ENCODE results near the gene PGAM2. TPM values are rescaled to one million over a fixed set of nuclear protein-coding genes. Genes with fewer than 3 reads are reported as not detected.

Gene PGAM2
- total RNA-seq, 1 donor from 2014 or later, result 618 TPM

- H3K4me1 ChIP-seq (ENCODE audit: control insufficient read depth in 3 of 3, insufficient read depth in 3 of 3, low read length in 3 of 3), result peaks cover 49 to 73% (median 67%) of the 10 kb centered on the region in 3 donors
- peak overlapping the region in 1 of 3 donors; percentile 98 for H3K9ac ChIP-seq (ENCODE audit: low read depth in 1 of 3, low read length in 3 of 3)
- H3K36me3 ChIP-seq (ENCODE audit: control insufficient read depth in 3 of 3, insufficient read depth in 3 of 3, low read length in 3 of 3), result peaks cover 9 to 18% (median 10%) of the 10 kb centered on the region in 3 donors
- peak overlapping the region; percentile 85 for H3K27ac ChIP-seq (ENCODE audit: low read depth, low read length)
- peak overlapping the region in 1 of 3 donors; percentile 98 for H3K4me3 ChIP-seq (ENCODE audit: low read length in 3 of 3)
- no peaks in the 10 kb centered on the region for H3K9me3 ChIP-seq (ENCODE audit: control insufficient read depth in 3 of 3, low read length in 3 of 3)
- no peaks in the 10 kb centered on the region for H3K27me3 ChIP-seq (ENCODE audit: control insufficient read depth in 3 of 3, insufficient read depth in 3 of 3, low read length in 3 of 3)
Measured at GRCh38 chr7:44066494-44067063, 1.2 kb upstream of the PGAM2 start.

GRCh38 chr7:44066111-44066460, 719 bp upstream of the PGAM2 start:
- peak overlapping the region; percentile 22 to 98 (median 38) for H3K4me3 ChIP-seq (ENCODE audit: low read length in 3 of 3)
- peak overlapping the region; percentile 85 for H3K27ac ChIP-seq (ENCODE audit: low read depth, low read length)
- no peaks in the 10 kb centered on the region for H3K9me3 ChIP-seq (ENCODE audit: control insufficient read depth in 3 of 3, low read length in 3 of 3)
- peak overlapping the region in 2 of 3 donors; percentile 62 to 98 for H3K9ac ChIP-seq (ENCODE audit: low read depth in 1 of 3, low read length in 3 of 3)
- no peaks in the 10 kb centered on the region for H3K27me3 ChIP-seq (ENCODE audit: control insufficient read depth in 3 of 3, insufficient read depth in 3 of 3, low read length in 3 of 3)
- H3K4me1 ChIP-seq (ENCODE audit: control insufficient read depth in 3 of 3, insufficient read depth in 3 of 3, low read length in 3 of 3), result peaks cover 51 to 73% (median 67%) of the 10 kb centered on the region in 3 donors
- H3K36me3 ChIP-seq (ENCODE audit: control insufficient read depth in 3 of 3, insufficient read depth in 3 of 3, low read length in 3 of 3), result peaks cover 13 to 23% (median 15%) of the 10 kb centered on the region in 3 donors

- H3K27ac ChIP-seq (ENCODE audit: low read depth, low read length), result peak overlapping the region; percentile 85
- peak overlapping the region; percentile 83 to 98 (median 85) for H3K9ac ChIP-seq (ENCODE audit: low read depth in 1 of 3, low read length in 3 of 3)
- peak overlapping the region; percentile 75 to 98 (median 98) for H3K4me3 ChIP-seq (ENCODE audit: low read length in 3 of 3)
- H3K27me3 ChIP-seq (ENCODE audit: control insufficient read depth in 3 of 3, insufficient read depth in 3 of 3, low read length in 3 of 3), result no peaks in the 10 kb centered on the region
- H3K4me1 ChIP-seq (ENCODE audit: control insufficient read depth in 3 of 3, insufficient read depth in 3 of 3, low read length in 3 of 3), result peaks cover 52 to 81% (median 75%) of the 10 kb centered on the region in 3 donors
- H3K9me3 ChIP-seq (ENCODE audit: control insufficient read depth in 3 of 3, low read length in 3 of 3), result no peaks in the 10 kb centered on the region
- peaks cover 25 to 32% (median 26%) of the 10 kb centered on the region in 3 donors for H3K36me3 ChIP-seq (ENCODE audit: control insufficient read depth in 3 of 3, insufficient read depth in 3 of 3, low read length in 3 of 3)
Measured at GRCh38 chr7:44064791-44065430, 456 bp downstream of the PGAM2 start.

GRCh38 chr7:44063894-44064651, 1.3 kb downstream of the PGAM2 start:
- peak overlapping the region; percentile 85 for H3K27ac ChIP-seq (ENCODE audit: low read depth, low read length)
- peak overlapping the region; percentile 83 to 98 (median 85) for H3K9ac ChIP-seq (ENCODE audit: low read depth in 1 of 3, low read length in 3 of 3)
- peaks cover 55 to 87% (median 82%) of the 10 kb centered on the region in 3 donors for H3K4me1 ChIP-seq (ENCODE audit: control insufficient read depth in 3 of 3, insufficient read depth in 3 of 3, low read length in 3 of 3)
- H3K4me3 ChIP-seq (ENCODE audit: low read length in 3 of 3), result peak overlapping the region; percentile 75 to 98 (median 98)
- H3K27me3 ChIP-seq (ENCODE audit: control insufficient read depth in 3 of 3, insufficient read depth in 3 of 3, low read length in 3 of 3), result no peaks in the 10 kb centered on the region
- H3K9me3 ChIP-seq (ENCODE audit: control insufficient read depth in 3 of 3, low read length in 3 of 3), result no peaks in the 10 kb centered on the region
- peaks cover 34 to 40% (median 34%) of the 10 kb centered on the region in 3 donors for H3K36me3 ChIP-seq (ENCODE audit: control insufficient read depth in 3 of 3, insufficient read depth in 3 of 3, low read length in 3 of 3)

- peak overlapping the region; percentile 85 for H3K27ac ChIP-seq (ENCODE audit: low read depth, low read length)
- H3K36me3 ChIP-seq (ENCODE audit: control insufficient read depth in 3 of 3, insufficient read depth in 3 of 3, low read length in 3 of 3), result peaks cover 38 to 46% (median 39%) of the 10 kb centered on the region in 3 donors
- H3K4me1 ChIP-seq (ENCODE audit: control insufficient read depth in 3 of 3, insufficient read depth in 3 of 3, low read length in 3 of 3), result peaks cover 54 to 92% (median 83%) of the 10 kb centered on the region in 3 donors
- H3K27me3 ChIP-seq (ENCODE audit: control insufficient read depth in 3 of 3, insufficient read depth in 3 of 3, low read length in 3 of 3), result no peaks in the 10 kb centered on the region
- H3K9ac ChIP-seq (ENCODE audit: low read depth in 1 of 3, low read length in 3 of 3), result peak overlapping the region; percentile 83 to 98 (median 85)
- no peaks in the 10 kb centered on the region for H3K9me3 ChIP-seq (ENCODE audit: control insufficient read depth in 3 of 3, low read length in 3 of 3)
- H3K4me3 ChIP-seq (ENCODE audit: low read length in 3 of 3), result peak overlapping the region; percentile 75 to 98 (median 98)
Measured at GRCh38 chr7:44063547-44063893, 1.8 kb downstream of the PGAM2 start.

- Histone ChIP-seq H3K4me1 (ENCODE audit: control insufficient read depth in 3 of 3, insufficient read depth in 3 of 3, low read length in 3 of 3) (peaks cover 48 to 87% (median 85%) of the 10 kb centered on the region in 3 donors), H3K27ac (ENCODE audit: low read depth, low read length) (peak overlapping the region; percentile 28), H3K9me3 (ENCODE audit: control insufficient read depth in 3 of 3, low read length in 3 of 3) (no peaks in the 10 kb centered on the region), H3K4me3 (ENCODE audit: low read length in 3 of 3) (peak overlapping the region; percentile 33 to 70 (median 55)), H3K9ac (ENCODE audit: low read depth in 1 of 3, low read length in 3 of 3) (peak overlapping the region in 2 of 3 donors; percentile 51 to 82), H3K36me3 (ENCODE audit: control insufficient read depth in 3 of 3, insufficient read depth in 3 of 3, low read length in 3 of 3) (peaks cover 44 to 51% (median 45%) of the 10 kb centered on the region in 3 donors), H3K27me3 (ENCODE audit: control insufficient read depth in 3 of 3, insufficient read depth in 3 of 3, low read length in 3 of 3) (no peaks in the 10 kb centered on the region)
Measured at GRCh38 chr7:44062903-44063295, 2.5 kb downstream of the PGAM2 start.

- no peaks in the 10 kb centered on the region for H3K9me3 ChIP-seq (ENCODE audit: control insufficient read depth in 3 of 3, low read length in 3 of 3)
- peaks cover 45 to 87% (median 85%) of the 10 kb centered on the region in 3 donors for H3K4me1 ChIP-seq (ENCODE audit: control insufficient read depth in 3 of 3, insufficient read depth in 3 of 3, low read length in 3 of 3)
- H3K36me3 ChIP-seq (ENCODE audit: control insufficient read depth in 3 of 3, insufficient read depth in 3 of 3, low read length in 3 of 3), result peaks cover 49 to 57% (median 51%) of the 10 kb centered on the region in 3 donors
- peak overlapping the region; percentile 33 to 70 (median 55) for H3K4me3 ChIP-seq (ENCODE audit: low read length in 3 of 3)
- peak overlapping the region; percentile 28 for H3K27ac ChIP-seq (ENCODE audit: low read depth, low read length)
- H3K9ac ChIP-seq (ENCODE audit: low read depth in 1 of 3, low read length in 3 of 3), result peak overlapping the region in 2 of 3 donors; percentile 61 to 82
- no peaks in the 10 kb centered on the region for H3K27me3 ChIP-seq (ENCODE audit: control insufficient read depth in 3 of 3, insufficient read depth in 3 of 3, low read length in 3 of 3)
Measured at GRCh38 chr7:44062180-44062902, 3.0 kb downstream of the PGAM2 start.

- peaks cover 45 to 87% (median 85%) of the 10 kb centered on the region in 3 donors for H3K4me1 ChIP-seq (ENCODE audit: control insufficient read depth in 3 of 3, insufficient read depth in 3 of 3, low read length in 3 of 3)
- H3K9me3 ChIP-seq (ENCODE audit: control insufficient read depth in 3 of 3, low read length in 3 of 3), result no peaks in the 10 kb centered on the region
- no peaks in the 10 kb centered on the region for H3K27me3 ChIP-seq (ENCODE audit: control insufficient read depth in 3 of 3, insufficient read depth in 3 of 3, low read length in 3 of 3)
- H3K27ac ChIP-seq (ENCODE audit: low read depth, low read length), result peak overlapping the region; percentile 28
- H3K4me3 ChIP-seq (ENCODE audit: low read length in 3 of 3), result peak overlapping the region in 2 of 3 donors; percentile 55 to 70
- peak overlapping the region in 2 of 3 donors; percentile 61 to 82 for H3K9ac ChIP-seq (ENCODE audit: low read depth in 1 of 3, low read length in 3 of 3)
- peaks cover 55 to 63% (median 57%) of the 10 kb centered on the region in 3 donors for H3K36me3 ChIP-seq (ENCODE audit: control insufficient read depth in 3 of 3, insufficient read depth in 3 of 3, low read length in 3 of 3)
Measured at GRCh38 chr7:44061645-44062179, 3.7 kb downstream of the PGAM2 start.

GRCh38 chr7:44060948-44061644, 4.3 kb downstream of the PGAM2 start:
- Histone ChIP-seq H3K36me3 (ENCODE audit: control insufficient read depth in 3 of 3, insufficient read depth in 3 of 3, low read length in 3 of 3) (peaks cover 61 to 66% (median 62%) of the 10 kb centered on the region in 3 donors), H3K27ac (ENCODE audit: low read depth, low read length) (no peak overlapping the region), H3K4me1 (ENCODE audit: control insufficient read depth in 3 of 3, insufficient read depth in 3 of 3, low read length in 3 of 3) (peaks cover 42 to 87% (median 83%) of the 10 kb centered on the region in 3 donors), H3K4me3 (ENCODE audit: low read length in 3 of 3) (peak overlapping the region in 2 of 3 donors; percentile 22 to 55), H3K9ac (ENCODE audit: low read depth in 1 of 3, low read length in 3 of 3) (peak overlapping the region in 1 of 3 donors; percentile 82), H3K9me3 (ENCODE audit: control insufficient read depth in 3 of 3, low read length in 3 of 3) (no peaks in the 10 kb centered on the region), H3K27me3 (ENCODE audit: control insufficient read depth in 3 of 3, insufficient read depth in 3 of 3, low read length in 3 of 3) (no peaks in the 10 kb centered on the region)
